Kidney glomerular epithelial cell (primary cell): ENCODE results near the gene EGLN3.

Experiments used
- DNase-seq: peaks from one replicate; lab custom pipeline; 2025; lab: John Stamatoyannopoulos, UW

EGLN3 gene

GRCh38 chr14:33910435-33910834 lies 40.4 kb downstream of the EGLN3 start:
- no peak for DNase-seq

DNA sequence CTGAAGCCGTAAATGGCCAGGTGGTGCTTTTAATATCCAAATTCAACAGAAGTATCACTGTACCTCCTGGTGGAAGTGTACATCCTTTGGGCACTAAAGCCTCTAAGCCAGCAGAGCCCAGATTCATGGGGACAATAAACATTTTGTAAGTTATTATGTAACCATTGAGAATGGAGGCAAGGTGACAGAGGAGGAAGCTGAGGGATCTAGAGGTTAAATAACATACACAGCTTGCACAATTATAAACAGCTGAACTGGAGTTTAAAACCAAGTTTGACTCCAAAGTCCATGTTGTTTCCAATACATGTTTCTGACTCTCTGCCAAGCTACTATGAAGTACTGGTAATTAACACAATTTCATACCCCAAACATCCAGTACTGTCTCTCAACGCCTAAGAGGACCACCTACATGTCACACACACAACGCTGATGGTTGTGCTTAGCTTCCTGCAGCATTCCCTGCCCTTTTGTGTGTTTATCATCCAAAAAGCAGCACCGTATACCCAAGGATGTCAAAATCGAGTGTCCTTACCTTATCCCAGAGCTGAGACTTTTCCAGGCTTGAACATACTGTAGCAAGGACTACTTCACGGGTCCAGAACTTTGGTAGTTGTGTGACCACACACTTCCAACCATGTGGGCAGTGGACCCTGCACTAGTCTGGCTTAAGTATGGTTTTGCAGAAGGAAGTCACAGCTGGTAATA lies 41.3 kb downstream of the EGLN3 start:
- DNase-seq = no peak

DNA sequence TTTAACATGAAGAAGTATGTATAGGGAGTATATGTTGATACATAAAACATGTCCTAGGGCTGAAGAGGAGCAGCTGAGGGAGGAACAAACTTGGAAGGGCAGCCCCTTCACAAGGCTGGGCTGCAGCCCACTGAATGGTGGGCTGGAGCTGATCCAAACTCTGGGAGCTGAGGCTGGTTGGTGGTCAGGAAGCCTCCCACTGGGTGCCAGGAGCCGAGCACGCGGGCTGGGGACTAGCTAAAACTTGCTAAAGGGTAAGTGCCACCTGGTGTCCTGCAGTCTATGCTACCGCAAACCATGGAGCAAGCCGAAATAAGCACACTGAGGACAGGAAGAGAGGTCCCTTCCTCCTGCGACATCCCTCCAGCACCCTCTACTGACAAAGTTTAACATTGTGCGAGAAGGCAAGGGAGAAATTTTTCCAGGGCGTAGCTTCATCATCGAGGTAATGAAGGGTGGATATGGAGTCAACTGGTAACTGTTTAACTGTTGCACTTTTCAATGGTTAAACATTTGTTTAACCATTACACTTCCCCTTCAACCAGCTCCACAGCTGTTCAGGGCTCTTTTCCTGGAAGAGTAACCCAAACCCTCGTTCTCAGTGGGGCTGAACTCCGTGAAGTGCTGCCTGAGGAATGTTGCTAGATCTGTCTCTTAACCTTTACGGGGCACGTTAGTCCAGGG lies 42.2 kb downstream of the EGLN3 start:
- no peak for DNase-seq

- no peak for DNase-seq
Observed at GRCh38 chr14:33906968-33907367, 43.9 kb downstream of the EGLN3 start.

GRCh38 chr14:33904609-33905008 lies 46.3 kb downstream of the EGLN3 start:
- DNase-seq = no peak

DNA sequence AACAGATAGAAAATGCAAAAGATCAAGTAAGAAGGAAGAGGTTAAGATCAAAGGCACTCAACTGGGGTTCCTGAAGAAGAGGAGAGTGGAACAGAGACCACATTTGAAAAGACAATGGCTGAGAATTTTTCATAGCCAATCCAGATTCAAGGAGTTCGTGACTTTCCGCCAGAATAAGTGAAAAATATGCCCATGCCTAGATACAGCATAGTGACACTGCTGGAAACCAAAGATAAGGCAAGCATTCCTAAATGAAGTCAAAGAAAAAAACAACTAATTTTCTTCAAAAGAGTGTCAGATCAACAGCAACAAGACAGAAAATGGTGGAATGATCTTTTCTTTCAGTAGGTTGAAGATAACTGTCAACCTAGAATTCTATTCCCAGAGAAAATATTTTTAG lies 47.5 kb downstream of the EGLN3 start:
- no peak for DNase-seq

- DNase-seq = no peak
Observed at GRCh38 chr14:33902363-33902762, 48.5 kb downstream of the EGLN3 start.

- DNase-seq = no peak
Observed at GRCh38 chr14:33901426-33902155, 49.3 kb downstream of the EGLN3 start.

GRCh38 chr14:33900706-33901105 lies 50.2 kb downstream of the EGLN3 start:
- DNase-seq = no peak

- DNase-seq = no peak
Observed at GRCh38 chr14:33899723-33900341, 51.0 kb downstream of the EGLN3 start.

GRCh38 chr14:33897878-33898535 lies 52.9 kb downstream of the EGLN3 start:
- no peak for DNase-seq

GRCh38 chr14:33897382-33897781 lies 53.5 kb downstream of the EGLN3 start:
- no peak for DNase-seq

GRCh38 chr14:33894339-33894738 lies 56.5 kb downstream of the EGLN3 start:
- no peak for DNase-seq

DNA sequence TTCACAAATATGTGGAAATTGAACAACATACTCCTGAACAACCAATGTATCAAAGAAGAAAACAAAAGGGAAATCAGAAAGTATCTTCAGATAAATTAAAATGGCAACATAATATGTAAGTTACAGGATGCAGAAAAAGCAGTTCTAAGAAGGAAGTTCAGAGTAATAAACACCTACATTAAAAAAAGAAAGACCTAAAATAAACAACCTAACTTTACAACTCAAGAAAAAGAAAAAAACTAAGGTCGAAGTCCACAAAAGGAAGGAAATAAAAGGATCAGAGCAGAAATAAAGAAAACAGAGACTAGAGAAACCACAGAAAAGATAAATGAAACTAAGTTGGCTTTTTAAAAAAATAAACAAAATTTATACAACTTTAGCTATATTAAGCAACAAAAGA lies 59.2 kb downstream of the EGLN3 start:
- DNase-seq = no peak

- no peak for DNase-seq
Observed at GRCh38 chr14:33884916-33885315, 66.0 kb downstream of the EGLN3 start.

- DNase-seq = no peak
Observed at GRCh38 chr14:33880330-33880729, 70.5 kb downstream of the EGLN3 start.

DNA sequence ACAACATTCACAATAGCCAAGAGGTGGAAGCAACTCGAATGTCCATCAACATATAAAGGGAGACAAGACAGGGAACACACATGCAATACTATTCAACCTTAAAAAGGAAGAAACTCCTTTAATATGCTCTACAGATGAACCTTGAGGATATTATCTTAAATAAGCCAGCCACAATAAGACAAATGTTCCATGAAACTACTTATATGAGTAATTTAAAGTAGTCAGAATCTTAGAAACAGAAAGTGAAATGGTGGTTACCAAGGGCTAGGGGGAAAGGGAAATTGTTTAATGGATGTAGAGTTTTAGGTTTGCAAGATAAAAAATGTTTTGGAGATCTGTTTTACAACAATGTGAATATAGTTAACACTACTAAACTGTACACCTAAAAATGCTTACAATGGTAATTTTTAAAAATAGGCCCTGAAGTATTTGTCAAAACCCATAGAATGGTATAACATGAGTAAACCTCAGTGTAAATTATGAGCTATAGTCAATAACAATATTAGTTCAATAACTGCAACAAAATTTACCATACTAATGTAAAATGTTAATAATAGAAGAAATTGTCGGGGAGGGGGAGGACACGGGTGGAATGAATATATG lies 71.1 kb downstream of the EGLN3 start:
- no peak for DNase-seq

GRCh38 chr14:33876274-33876673 lies 74.6 kb downstream of the EGLN3 start:
- no peak for DNase-seq
